HG03064 (cell line): Measurements from ENCODE around the gene SLC34A1.
A peak's percentile ranks its signal among the peaks of the same experiment; 100 is the strongest.
"Not testable (repeated sequence)": the region's sequence is repeated elsewhere in the genome, so short reads cannot be mapped to it uniquely, and the experiment has no call there.

Experiments
- ATAC-seq: cut with Tn5 transposase; IDR thresholded peaks from one replicate; pipeline ENCODE4 v1.9.1; 2021; ENCODE audit warnings: low read depth; ENCODE audit not compliant: unreplicated experiment

Gene SLC34A1, protein sequence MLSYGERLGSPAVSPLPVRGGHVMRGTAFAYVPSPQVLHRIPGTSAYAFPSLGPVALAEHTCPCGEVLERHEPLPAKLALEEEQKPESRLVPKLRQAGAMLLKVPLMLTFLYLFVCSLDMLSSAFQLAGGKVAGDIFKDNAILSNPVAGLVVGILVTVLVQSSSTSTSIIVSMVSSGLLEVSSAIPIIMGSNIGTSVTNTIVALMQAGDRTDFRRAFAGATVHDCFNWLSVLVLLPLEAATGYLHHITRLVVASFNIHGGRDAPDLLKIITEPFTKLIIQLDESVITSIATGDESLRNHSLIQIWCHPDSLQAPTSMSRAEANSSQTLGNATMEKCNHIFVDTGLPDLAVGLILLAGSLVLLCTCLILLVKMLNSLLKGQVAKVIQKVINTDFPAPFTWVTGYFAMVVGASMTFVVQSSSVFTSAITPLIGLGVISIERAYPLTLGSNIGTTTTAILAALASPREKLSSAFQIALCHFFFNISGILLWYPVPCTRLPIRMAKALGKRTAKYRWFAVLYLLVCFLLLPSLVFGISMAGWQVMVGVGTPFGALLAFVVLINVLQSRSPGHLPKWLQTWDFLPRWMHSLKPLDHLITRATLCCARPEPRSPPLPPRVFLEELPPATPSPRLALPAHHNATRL

DNA sequence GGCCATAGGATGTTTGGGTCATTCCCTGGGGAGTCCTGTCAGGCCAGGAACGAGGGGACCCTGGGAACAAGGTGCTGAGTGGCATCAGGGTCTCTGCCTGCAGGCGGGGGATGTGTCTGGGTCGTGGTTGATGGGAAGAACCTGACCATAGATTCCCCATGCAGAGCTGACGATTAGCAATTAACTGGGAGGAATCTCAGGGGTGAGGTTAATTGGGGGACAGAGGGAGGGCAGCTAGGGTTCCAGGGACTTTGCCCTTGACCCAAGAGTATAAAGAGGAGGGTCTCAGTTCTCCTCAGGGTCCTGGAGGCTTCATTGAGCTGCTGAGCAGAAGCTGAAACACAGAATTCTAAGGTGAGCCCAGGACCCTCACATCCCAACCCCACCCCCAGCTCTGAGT lies at the start of gene SLC34A1:
Gene SLC34A1, plus strand, starts transcription at position 301 of the 400 bp plus-strand sequence. CDS start 1,308 bp downstream, outside the sequence.
- no peak for ATAC-seq

DNA sequence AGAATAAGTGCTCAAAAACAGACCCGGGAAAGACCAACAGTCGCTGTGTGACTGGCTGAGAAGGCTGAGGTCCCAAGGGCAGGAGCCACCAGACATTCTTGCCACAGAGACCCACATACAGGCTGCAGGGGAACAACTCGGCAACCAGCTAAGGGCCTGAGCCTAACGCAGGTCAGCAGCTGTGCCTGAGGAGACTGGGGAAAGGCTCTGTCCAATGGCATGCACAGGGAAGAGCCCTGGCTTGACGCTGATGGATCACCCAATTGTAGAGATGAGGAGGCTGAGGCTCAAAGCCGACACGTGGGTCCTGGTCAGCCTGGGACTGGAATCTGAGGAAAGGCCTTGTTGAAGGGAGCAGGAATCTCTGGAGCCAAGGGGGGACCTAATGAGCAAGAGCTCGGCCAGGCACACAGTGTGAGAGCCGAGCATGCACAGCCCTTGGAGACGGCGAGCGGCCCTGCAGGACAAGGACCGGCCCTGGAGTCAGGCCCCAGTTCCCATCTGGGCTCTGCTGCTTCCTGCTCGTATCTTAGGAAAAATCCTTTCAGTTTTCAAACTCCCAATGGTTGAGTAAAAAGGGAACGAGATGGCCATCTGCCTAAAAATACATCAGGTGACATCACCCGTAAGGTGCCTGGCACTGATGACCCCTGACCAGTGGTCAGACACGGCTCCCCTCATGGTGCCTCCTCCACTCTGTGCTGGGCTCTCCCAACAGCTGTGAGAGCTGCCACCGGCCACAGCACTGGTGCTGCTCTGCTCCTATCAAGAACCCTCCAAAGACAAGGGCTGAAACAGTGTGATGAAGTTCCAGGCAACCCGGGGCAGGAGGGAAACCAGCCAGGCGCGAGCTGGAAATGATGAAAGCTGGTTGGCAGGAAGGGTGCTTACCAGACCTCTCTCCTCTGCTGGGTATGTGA lies 49.2 kb upstream of the SLC34A1 start:
- no peak for ATAC-seq

DNA sequence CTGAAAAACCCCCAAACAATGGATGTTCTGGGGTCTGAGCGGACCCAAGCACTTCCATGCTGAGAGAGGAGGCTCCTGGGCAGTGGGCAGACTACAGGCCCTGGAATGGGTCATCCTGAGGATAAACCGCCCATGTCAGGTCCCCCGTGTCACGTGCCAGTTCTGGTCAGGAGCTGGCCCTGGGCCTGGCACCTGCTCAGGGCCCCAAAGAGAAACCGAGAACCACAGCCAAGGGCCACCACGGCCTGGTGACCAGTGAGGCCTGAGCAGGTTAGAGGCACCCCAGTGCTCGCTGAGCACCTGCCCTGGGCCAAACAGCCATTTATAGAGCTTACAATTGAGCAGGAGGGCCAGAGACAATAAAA lies 48.6 kb upstream of the SLC34A1 start:
- no peak for ATAC-seq

DNA sequence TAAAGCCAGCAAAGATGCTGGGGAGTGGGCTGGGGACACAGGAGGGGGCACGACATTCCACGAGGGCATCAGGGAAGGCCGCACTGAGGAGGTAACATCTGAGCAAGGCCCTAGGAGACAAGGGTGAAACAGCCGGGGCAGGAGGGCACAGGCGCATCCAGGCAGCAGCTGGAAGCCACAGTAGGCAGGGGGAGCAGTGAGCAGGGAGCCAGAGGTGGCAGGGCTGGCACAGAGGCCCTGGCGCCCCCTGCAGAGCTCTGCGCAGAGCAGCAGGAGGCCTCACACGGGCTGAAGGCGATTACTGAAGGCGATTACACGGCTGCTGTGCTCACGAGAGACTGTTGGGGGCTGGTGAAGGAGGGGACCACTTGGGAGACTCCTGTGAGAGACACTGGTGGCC lies 48.1 kb upstream of the SLC34A1 start:
- no peak for ATAC-seq

DNA sequence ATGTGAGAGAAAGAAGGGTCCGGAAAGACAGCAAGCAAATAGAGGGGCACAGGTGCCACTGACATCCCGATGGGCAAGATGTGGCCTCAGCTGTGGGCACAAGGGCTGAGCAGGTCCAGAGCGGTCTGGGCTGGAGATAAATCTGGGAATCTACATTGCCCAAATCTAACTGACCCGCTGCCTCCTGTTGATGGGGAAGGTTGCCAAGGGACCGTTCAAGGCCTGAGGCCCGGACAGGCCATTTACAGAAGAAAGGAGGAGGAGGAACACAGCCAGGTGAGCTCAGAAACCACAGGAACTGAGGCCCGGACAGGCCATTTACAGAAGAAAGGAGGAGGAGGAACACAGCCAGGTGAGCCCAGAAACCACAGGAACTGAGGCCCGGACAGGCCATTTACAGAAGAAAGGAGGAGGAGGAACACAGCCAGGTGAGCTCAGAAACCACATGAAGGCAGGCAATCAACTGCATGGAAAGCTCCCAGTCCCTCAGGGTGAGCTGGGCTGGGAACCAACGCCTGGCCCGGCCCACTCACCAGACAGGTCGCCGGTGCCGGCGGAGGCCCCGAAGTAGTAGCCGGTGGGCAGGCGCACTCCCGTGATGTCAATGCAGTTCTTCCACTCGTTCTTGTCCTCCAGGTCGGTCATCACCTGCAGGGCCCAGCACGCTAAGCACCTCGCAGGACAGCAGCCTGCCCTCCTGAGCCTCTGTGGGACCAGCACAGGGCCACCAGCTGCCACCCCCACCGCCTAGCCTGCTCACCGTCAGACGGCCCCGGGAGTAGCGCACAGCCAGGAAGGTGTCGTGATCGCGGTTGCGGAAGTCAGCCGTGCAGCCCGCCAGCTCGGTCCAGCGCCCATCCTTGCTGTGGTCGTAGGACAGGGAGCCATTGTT lies 47.4 kb upstream of the SLC34A1 start:
- no peak for ATAC-seq

DNA sequence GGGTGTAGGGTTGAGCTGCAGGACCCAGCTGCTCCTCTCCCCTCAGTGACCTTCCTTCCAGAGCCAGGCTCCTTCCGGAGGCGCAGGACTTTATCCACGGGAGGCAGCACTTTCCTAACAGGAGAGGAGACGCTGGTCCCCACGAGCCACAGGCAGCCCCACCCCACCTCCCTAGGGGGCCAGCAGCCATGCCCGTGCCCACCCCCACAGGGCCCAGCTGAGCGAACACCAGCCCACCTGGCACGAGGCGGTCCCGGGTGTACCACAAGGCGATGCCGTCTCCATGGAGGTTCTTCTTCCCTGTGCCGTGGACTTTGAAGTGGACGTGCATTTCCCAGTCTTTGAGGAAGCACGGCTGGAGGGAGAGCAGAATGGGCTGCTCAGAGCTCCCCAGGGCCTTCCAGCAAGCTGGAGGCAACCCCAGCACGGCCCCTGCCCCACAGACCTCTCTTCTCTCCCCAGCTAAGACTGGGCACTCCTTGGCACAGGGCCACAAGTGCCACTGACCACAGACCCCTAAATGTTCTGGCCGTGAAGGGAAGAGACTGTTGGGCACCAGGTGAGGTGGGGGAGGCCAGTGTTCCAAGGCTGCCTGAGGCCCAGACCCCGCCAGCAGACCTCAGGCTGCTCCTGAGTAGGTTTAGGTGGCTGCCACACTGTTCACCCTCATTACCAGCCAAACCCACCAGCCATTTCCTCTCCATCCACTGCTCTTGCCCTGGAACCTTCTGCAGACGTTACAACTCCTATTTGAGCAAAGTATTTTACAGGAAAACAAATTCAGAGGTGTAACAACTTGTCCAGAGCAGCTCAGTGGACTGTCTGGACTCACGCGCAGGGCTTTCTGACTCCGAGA lies 45.8 kb upstream of the SLC34A1 start:
- ATAC-seq, result no peak

DNA sequence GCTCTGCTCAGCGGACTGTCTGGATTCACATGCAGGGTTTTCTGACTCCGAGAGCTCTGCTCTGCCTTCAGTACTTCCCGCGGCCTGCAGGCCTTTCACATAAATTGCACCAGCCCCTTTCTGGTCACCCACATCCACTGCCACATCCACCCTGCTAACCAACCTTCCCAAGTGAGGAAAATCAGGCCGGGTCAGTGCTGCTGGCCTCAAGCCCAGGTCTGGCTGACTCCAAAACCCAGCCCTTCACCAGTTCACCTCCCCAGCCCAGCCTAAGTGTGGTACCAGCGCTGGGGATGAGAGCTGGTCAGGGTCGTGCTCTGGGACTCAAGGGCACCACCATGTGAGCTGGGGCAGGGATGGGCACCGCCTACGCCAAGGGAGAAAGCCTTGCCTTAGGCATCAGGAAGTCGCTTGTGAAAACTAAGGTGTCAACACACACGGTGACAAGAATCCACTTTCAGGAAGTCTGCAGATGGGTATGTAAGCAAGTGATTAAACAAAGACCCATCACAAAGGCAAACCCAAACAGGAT lies 45.1 kb upstream of the SLC34A1 start:
- no peak for ATAC-seq

DNA sequence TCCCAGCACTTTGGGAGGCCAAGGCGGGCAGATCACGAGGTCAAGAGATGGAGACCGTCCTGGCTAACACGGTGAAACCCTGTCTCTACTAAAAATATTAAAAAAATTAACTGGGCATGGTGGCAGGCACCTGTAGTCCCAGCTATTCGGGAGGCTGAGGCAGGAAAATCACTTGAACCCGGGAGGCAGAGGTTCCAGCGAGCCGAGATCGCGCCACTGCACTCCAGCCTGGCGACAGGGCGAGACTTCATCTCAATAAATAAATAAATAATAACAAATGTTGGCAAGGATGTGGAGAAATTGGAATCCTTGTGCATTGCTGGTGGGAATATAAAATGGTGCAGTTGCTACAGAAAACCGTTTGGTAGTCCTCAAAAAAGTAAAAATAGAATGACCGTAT lies 41.2 kb upstream of the SLC34A1 start:
- ATAC-seq, result not testable (repeated sequence)

DNA sequence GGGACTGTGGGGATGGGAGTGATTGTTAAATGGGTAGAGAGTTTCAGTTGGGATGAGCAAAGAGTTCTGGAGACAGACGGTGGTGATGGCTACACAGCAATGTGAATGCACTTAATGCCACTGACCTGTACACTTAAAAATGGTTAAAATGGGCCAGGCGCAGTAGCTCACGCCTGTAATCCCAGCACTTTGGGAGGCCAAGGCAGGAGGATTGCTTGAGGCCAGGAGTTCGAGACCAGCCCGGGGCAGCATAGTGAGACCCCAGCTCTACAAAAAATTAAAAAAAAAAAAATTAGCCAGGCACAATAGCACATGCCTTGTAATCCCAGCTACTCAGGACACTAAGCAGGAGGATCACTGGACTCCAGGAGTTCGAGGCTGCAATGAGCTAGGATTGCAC lies 40.5 kb upstream of the SLC34A1 start:
- no peak for ATAC-seq

DNA sequence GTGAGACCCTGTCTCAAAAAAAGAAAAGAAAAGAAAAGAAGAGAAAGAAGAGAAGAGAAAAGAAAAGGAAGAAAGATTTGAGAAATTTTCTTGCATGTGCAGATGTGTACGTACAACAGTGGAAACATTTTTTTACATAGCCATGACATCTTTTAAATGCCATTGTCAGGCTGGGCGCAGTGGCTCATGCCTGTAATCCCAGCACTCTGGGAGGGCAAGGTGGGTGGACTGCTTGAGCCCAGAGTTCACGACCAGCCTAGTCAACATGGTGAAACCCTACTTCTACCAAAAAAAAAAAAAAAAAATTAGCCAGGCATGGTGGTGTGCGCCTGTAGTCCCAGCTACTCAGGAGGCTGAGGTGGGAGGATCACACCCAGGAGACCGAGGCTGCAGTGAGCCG lies 39.3 kb upstream of the SLC34A1 start:
- ATAC-seq, result no peak

DNA sequence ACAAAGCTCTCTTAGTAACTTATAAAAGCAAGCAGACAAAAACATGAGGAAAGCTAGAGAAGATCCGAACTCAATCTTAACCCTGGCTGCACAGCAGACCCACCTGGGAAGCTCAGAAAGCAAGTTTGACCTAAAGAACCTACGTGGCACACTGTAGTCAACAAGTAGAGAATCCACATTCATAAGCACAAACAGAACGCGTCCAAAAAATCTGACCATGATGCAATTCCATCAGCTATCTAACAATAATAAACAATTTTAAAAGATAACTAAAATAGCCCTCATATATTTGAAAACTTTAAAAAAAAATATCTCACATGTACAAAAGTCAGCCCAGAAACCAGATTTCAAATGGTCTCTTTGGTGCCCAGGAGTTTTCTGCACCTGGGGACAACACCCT lies 37.4 kb upstream of the SLC34A1 start:
- no peak for ATAC-seq

DNA sequence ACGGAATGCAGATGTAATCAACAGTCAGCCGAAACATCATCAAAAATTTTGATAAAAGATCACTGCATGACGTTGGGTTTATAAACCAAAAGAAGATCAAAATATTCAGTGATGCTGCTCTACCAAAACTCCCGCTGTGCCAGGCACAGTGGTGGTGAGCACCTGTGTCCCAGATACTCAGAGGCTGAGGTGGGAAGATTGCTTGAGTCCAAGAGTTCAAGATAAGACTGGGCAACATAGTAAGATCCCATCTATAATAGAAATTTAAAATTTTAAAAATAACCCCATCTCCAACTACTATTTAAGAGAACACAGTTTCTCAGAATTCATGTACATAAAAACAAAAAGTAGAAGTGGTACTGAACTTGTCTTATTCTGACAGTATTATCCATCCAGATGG lies 36.5 kb upstream of the SLC34A1 start:
- ATAC-seq, result no peak

DNA sequence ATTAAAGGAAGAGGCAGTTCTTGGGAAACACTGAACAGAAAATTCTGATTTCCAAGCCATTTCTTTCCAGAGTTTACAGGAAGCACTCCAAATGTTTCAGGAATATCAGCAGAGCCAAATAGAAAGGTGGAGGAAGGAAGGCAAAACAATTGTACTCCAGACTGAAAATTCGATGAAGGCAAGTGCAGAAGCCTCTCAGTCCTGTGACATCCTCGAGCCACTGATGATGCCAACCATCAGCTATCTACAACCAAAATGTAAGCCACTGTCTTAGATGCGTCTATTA lies 34.9 kb upstream of the SLC34A1 start:
- ATAC-seq, result no peak

DNA sequence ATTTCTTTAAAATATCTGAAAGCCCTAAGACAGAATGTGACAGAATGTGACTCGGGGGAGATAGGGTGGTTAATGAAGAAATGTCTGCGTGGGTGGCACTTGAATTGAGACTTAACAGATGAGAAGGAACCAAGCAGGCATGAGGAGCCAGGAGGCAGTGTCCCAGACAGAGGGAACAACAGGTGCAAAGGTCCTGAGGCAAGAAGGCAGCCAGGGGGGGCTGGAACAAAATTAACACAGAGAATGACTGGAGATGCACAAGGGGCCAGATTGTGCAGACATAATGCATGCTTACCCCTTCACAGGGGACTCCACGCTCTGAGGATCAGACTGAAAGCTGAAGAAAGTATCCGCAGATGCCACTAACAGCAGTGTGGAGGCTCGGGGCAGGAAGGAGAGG lies 34.5 kb upstream of the SLC34A1 start:
- no peak for ATAC-seq

DNA sequence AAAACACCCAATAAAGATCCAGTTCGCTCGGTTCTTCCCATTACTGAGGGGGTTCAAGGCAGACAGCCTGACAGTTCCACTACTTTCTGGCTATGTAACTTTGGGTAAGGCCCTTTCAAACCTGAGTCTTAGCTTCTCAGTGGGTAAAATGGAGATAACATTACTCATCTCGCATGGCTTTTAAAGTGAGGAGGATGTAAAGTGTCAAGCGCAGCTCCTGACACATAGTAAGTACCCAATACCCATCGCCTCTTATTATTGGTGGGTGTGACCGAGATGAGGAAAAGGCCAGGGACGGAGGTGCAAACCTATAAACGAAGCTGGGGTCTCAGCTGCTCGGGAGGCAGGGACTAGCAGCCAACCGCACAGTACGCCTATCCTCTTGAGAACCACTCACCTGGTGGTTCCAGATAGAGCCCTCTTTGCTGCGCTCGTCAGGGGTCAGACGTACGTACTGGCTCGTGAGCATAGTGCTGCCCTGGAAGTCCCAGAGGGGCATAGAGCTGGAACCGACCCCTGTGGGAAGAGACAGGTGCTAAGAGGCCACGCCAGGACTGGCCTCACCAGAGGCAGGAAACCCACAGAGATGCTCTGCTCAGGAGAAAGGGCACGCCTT lies 33.4 kb upstream of the SLC34A1 start:
- peak; percentile 13 for ATAC-seq

DNA sequence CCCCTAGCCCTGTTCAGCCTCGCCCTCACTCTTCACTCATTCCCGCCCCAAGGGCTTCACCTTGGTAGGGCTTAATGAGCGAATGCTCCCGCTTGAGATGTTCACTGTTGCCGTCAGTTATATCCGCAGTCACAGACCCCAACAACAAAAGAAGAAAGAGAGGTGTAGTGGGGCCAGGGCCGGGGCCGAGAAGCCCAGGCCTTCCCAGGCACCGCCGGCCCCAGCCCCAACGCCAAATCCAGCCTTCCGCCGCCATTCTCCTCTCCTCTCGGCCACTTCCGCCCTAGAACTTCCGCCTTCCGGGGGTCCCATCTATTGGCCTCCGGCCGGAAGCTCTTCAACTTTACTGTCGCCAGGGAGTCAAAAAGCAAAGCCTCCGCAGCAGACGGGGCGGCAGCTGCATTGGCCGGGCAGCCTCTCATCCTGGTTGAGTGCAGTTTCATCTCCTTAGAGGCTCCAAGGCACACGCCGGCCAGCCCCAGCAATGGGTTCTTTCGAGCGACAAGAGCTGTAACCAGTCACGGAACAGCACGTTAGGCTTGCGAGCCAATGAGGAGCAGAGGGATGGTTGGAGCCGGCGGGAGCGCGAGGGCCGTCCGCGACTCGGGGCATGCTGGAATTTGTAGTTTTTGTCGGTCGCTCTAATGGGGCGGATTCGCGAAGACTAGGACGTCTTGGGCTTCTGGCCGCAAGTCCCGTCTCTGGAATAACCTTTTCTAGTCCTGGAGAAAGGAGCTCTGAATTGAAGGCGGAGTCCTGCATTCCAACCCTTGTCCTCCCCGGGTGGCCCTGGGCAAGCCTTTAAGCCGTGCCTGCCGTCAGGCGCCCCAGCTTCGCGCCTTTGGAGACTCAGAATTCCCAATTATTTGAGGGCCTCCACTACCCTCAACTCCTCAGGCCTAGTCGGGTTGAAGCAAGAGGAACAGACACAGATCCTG lies 32.6 kb upstream of the SLC34A1 start, which contains the start of gene LMAN2:
Gene LMAN2, minus strand, starts transcription at position 277 of the 938 bp plus-strand sequence. Its CDS starts 21 bp downstream, at position 256.
- ATAC-seq, result peak; percentile 94

DNA sequence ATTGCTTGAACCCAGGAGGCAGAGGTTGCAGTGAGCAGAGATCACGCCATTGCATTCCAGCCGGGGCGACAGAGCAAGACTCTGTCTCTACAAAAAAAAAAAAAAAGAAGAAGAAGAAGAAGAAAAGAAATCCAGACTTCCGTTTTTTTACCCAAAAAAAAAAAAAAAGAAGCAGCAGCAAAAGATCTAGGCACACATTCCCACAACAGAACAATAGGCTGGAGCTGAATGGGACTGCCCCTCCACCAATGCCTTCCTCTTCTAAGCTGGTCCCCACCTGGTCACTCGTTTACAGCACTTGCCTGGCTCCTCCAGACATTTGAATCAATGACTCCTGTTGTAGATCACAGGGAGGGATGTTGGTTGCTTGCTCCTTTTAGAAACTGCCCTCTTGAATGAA lies 31.1 kb upstream of the SLC34A1 start:
- ATAC-seq, result no peak

DNA sequence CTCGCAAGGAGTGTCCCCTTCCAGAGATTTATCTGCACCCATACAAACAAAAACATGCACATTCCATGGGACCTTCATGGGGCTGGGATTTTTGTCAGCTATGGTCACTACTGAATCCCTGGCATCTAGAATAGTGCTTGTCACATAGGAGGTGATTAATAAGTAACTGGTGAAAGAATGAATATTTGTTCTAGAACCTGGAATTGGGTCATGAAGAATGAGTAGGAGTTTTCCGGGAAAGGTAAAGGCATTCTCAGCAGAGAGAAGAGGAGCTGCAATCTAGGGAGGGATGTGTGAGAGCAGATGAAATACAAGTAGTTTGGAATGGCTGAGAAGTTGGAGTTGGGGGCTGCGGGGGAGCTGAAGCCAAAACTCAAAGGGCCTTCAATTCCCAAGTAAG lies 30.0 kb upstream of the SLC34A1 start:
- ATAC-seq, result no peak
